GM12801 (cell line): ENCODE results near the gene CABLES2.

Experiments used
- TF ChIP-seq, protein P1 (sequence below): IDR thresholded peaks from one replicate; pipeline ENCODE4 v1.5.1; 2011; ENCODE audit warnings: control low read depth; ENCODE audit not compliant: insufficient read length; ENCODE audit errors: extremely low read depth

CABLES2 gene

DNA sequence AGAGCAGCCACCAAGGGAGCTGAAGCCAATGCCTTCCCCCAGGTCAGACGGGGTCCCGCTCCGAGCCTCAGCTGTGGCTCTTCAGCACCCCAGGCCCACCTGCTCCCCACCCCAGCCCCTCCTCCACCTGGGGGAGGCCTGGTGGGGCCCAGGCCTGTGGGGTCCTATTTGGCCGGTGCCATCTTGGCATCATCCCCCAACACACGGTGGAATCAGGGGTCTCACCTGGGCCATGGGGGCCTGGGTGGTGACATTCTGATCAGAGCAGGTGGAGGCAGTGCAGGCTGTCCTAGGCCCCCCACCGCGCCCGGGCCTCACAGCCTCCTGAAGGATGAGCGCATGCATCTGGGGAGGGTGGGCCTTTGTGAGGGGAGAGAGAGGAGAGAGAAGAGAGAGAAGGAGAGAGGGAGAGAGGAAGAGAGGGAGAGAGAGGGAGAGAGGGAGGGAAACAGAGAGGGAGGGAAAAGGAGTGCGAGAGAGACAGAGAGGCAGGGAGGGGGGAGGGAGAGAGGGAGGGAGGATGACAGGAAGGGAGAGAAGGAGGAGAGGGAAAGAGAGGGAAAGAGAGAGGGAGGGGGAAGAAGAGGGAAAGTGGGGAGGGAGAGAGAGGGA, 44.2 kb upstream of the CABLES2 start:
- TF ChIP-seq, protein P1, sequence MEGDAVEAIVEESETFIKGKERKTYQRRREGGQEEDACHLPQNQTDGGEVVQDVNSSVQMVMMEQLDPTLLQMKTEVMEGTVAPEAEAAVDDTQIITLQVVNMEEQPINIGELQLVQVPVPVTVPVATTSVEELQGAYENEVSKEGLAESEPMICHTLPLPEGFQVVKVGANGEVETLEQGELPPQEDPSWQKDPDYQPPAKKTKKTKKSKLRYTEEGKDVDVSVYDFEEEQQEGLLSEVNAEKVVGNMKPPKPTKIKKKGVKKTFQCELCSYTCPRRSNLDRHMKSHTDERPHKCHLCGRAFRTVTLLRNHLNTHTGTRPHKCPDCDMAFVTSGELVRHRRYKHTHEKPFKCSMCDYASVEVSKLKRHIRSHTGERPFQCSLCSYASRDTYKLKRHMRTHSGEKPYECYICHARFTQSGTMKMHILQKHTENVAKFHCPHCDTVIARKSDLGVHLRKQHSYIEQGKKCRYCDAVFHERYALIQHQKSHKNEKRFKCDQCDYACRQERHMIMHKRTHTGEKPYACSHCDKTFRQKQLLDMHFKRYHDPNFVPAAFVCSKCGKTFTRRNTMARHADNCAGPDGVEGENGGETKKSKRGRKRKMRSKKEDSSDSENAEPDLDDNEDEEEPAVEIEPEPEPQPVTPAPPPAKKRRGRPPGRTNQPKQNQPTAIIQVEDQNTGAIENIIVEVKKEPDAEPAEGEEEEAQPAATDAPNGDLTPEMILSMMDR: no peak

DNA sequence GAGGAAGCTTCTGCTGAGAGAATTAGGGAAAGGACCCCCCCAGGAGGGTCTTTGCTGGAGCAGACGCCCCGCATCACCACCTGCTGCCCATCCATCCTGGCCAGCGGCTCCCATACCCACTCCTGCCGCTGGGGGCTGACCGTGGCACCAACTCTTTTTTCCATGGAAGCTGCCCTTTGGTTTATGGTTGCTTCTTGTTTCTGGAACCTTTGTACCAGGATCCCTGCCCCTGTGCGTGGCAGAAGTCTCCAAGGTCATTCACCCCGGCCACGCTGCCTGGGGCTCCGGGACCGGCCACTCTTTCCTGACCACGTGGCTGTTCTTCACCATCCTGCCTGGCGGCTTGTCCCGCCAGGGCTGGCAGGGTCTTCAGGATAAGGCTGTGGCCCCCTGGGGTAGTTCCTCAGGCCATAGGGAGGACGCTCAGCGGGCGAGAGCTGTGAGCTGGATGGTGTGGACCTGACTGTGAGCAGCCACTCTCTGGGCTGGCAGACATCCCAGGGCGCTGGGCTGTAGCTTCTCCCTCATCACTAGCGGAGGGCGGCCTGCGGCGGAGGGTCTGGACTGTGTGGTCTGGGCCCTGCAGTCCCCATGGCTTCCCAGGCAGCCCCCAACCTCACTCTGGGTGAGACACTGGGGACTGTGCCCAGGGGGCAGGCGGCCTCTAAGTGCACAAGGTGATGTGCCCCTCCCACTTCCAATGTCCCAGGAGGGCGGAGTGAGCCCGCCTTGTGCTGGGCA, 43.0 kb upstream of the CABLES2 start:
- TF ChIP-seq, protein P1: no peak

DNA sequence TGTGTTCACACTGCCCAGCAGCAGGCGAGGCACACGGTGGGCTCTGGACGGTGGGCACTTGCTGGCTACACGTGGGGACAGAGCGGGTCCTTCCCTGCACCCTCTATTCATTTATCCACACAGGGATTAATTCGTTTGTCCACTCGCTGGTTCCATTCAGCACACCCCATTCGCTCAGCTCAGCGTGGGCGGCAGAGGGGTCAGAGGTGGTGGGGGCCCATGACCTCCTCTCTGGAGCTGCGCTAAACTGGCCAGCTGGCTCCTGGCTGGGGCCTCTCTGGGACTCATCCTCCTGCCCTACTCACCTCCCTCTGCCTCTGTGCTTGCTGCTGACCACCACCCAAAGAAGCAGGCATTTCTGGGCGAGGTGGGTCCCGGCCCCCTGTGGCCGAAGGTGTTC, 41.7 kb upstream of the CABLES2 start:
- TF ChIP-seq, protein P1: no peak

DNA sequence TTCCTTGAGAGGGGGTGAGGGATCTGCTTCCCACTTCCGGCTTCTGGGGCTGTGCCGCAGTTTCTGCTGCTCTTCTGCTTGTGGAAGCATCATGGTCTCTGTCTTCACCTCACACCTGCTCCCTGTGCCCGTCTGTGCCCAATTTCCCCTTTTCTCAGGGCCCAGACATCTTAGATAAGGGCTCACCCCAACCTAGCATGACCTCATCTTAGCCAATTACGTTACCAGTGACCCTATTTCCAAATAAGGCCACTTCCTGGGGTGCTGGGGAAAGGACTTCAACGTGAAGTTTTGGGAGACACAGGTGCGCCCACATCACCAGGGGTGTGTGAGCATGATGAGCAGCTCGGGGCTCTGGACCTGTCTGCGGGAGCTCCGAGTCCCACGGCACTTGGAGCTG, 41.0 kb upstream of the CABLES2 start:
- TF ChIP-seq, protein P1: no peak

DNA sequence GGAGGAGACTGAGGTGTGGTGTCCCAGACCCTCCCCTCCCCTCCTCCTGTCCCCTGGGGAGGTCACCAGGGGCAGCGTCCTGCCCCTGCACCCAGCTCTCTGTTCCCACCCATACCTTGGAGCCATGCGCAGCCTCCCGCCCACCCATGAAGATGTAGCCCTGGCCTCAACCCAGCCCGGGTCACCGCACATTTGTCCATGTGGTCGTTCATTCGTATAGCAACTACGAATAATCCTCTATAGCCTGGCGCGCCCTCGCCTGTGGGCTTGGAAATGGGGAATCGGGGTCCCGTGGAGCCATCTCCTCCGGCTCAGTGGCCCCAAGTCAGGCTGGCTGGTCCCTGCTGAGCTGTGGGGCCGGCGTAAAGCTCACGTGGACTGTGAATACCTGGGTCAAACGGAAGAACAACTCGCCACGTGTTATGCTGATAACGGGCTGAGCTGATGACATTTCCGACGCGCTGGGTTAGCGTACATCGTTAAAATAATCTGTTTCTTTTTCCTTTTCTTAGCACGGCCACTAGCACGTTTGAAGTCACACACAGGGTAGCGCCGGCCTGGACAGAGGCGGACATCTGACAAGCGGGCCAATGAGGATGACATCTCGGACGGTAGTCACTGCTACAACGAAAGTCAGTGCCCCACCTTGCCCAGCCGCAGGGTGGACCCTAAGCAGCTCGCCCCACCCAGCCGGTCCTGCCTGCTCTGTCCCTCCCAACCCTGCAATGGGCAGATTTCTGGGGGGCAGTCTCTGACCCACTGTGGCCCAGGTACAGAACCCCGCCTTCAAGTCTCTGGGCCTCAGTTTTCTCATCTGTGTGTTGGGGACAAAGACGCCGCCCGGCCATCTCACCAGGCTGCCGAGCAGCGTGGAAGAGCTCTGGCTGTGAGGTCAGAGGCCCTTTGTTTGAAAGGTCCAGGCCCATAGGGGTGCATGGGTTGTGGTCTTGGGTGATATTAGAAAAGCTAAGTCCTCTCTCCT, 40.1 kb upstream of the CABLES2 start:
- TF ChIP-seq, protein P1: no peak

DNA sequence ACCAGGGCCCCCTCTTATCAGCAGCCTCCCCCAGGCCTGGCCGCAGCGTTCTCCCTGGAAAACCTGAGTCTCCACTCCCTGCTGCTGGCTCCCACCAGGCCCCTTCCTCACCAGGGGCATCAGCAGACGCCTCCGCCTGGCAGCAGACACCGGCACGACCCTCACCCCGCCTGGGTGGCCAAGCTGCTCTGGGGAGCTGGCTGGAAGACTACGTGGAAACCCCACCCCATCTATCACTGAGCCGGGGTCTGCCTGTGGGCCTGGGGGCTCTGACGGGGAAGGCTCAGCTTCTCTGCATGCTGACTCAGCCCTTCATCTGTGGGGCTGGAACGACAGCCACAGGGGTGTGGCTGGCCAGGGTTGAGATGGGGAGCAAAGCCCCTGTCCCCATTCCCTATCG, 39.4 kb upstream of the CABLES2 start:
- TF ChIP-seq, protein P1: no peak
